Choroid plexus epithelial cell (primary cell): ENCODE measurements around the gene FANCC.

ENCODE experiments used
- DNase-seq: peaks from one replicate; pipeline ENCODE4 v3.0.0-alpha.2; 2010; ENCODE audit warnings: low read depth
- H3K4me3 ChIP-seq: 2 replicates; pipeline ENCODE4 v1.5.1; 2011; ENCODE audit warnings: low read depth, mild to moderate bottlenecking, control low read depth, low read length, moderate library complexity
- CTCF ChIP-seq: conservative IDR thresholded peaks from 2 replicates; pipeline ENCODE4 v1.5.1; 2011; ENCODE audit warnings: low read depth, mild to moderate bottlenecking, control low read depth, inconsistent platforms, low read length, moderate library complexity

FANCC gene

DNA sequence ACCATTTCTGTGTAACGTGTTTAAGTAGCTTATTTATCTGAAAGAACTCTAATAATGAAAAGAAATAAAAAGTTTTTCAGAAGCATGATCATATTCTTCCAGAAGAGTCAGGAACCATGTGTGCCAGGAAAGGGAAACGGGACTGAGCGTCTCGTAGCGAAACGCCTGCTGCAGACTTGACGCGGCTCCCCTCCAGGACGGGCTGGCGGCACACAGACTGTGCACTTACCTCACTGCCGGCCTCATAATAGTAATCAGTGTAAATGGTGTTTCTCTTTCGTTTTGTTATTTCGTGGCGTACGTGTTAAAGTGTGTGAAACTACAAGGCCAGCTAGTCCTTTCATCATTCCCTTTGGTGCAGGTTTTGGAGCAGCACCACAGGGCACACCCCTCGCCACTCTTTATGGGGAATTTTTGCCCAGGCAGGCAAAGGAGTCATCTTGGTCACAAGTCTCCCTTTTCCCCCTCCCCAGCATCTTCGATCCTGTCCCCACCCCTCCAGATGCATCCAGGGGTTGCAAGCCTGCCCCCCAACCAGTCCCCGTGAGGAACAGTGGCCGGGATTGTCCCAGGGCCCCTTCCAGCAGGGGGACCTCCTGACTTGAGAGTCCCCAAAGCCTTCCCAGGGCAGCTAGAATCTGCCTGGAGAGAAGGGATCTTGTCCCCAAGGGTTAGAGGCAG lies 233.1 kb downstream of the FANCC start:
- DNase-seq = no peak
- H3K4me3 ChIP-seq = no peak overlapping the region
- no peak for TF ChIP-seq CTCF

GRCh38 chr9:95083086-95083768 lies 234.3 kb downstream of the FANCC start:
- no peak for TF ChIP-seq CTCF
- DNase-seq = no peak
- no peak overlapping the region for H3K4me3 ChIP-seq

- no peak overlapping the region for H3K4me3 ChIP-seq
- DNase-seq = no peak
- no peak for TF ChIP-seq CTCF
These were observed 235.0 kb downstream of the FANCC start for GRCh38 chr9:95082401-95083084.

DNA sequence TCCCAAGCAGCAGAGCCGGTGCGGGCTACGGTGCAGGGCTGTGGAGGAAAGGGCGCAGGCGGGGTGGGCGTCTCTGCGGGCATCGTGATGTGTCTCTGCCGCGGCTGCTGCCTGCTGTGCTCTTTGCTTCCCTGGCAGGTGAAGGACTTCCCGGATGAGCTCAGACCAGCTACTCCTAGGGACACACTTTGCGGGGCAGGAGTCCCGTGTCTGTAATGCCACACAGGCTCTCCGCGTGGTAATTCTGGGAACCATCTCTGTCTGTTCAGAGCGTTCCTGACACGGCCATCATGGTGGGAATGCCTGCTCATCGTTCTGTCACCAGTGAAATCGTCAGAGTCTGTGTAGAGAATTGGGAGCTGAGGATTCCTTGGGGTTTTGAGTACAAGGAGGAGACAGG lies 235.5 kb downstream of the FANCC start:
- no peak overlapping the region for H3K4me3 ChIP-seq
- TF ChIP-seq CTCF = no peak
- no peak for DNase-seq

GRCh38 chr9:95080961-95081647 lies 236.4 kb downstream of the FANCC start:
- no peak overlapping the region for H3K4me3 ChIP-seq
- no peak for DNase-seq
- TF ChIP-seq CTCF = no peak

DNA sequence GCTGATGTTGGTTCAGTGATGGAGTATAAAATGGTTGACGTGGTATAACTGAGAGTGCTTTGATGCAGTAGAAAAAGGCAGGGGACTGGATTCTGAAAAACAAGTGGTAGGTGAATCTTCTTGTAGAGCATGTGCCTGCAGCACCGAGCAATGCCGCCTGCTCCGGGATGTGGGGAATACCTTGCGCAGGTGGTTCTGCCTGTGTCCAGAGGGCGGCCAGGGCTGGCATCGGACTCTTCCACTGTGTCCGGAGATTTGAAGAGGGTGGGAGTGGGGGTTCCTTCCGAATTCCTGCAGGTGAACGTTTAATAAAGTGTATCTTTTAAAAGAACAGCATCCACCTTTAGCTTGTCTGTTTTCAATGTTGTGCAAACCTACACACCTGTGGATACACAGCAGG lies 238.0 kb downstream of the FANCC start:
- DNase-seq = no peak
- TF ChIP-seq CTCF = no peak
- H3K4me3 ChIP-seq = no peak overlapping the region
